HG02938 (cell line): Measurements from ENCODE around the gene ATP10B.

ENCODE experiments used
- ATAC-seq: cut with Tn5 transposase; IDR thresholded peaks from one replicate; pipeline ENCODE4 v1.9.1; 2021; ENCODE audit warnings: mild to moderate bottlenecking, moderate library complexity; ENCODE audit not compliant: unreplicated experiment

ATP10B gene

GRCh38 chr5:160693831-160694465 is 158.1 kb downstream of the ATP10B start:
- no peak for ATAC-seq

GRCh38 chr5:160692271-160692670 is 159.7 kb downstream of the ATP10B start:
- ATAC-seq: no peak

- peak; percentile 98 for ATAC-seq
Measured at GRCh38 chr5:160685695-160686094, 166.3 kb downstream of the ATP10B start.

GRCh38 chr5:160685219-160685618 is 166.8 kb downstream of the ATP10B start:
- ATAC-seq: peak; percentile 10

- no peak for ATAC-seq
Measured at GRCh38 chr5:160679567-160680309, 172.3 kb downstream of the ATP10B start.

GRCh38 chr5:160675988-160676387 is 176.0 kb downstream of the ATP10B start:
- no peak for ATAC-seq

GRCh38 chr5:160674901-160675300 is 177.1 kb downstream of the ATP10B start:
- ATAC-seq: no peak

- ATAC-seq: no peak
Measured at GRCh38 chr5:160672521-160672920, 179.5 kb downstream of the ATP10B start.

- ATAC-seq: no peak
Measured at GRCh38 chr5:160668356-160668755, 183.7 kb downstream of the ATP10B start.

GRCh38 chr5:160667160-160667559 is 184.9 kb downstream of the ATP10B start:
- no peak for ATAC-seq

GRCh38 chr5:160665460-160665859 is 186.6 kb downstream of the ATP10B start:
- no peak for ATAC-seq

GRCh38 chr5:160660132-160660531 is 191.9 kb downstream of the ATP10B start:
- ATAC-seq: no peak

GRCh38 chr5:160657622-160658458 is 194.2 kb downstream of the ATP10B start:
- ATAC-seq: no peak

- no peak for ATAC-seq
Measured at GRCh38 chr5:160657068-160657507, 194.9 kb downstream of the ATP10B start.

- ATAC-seq: no peak
Measured at GRCh38 chr5:160655717-160656116, 196.3 kb downstream of the ATP10B start.

GRCh38 chr5:160651692-160652645 is 200.0 kb downstream of the ATP10B start:
- no peak for ATAC-seq

- peak; percentile 52 for ATAC-seq
Measured at GRCh38 chr5:160649304-160649703, 202.7 kb downstream of the ATP10B start.

- ATAC-seq: no peak
Measured at GRCh38 chr5:160646033-160646432, 206.0 kb downstream of the ATP10B start.

- no peak for ATAC-seq
Measured at GRCh38 chr5:160643616-160644240, 208.3 kb downstream of the ATP10B start.

- no peak for ATAC-seq
Measured at GRCh38 chr5:160641405-160641804, 210.6 kb downstream of the ATP10B start.
